Mesenchymal stem cell (in vitro differentiated cells and primary cell): ENCODE results near the gene FGFR2.

Experiments
- DNase-seq: peaks from one replicate; pipeline ENCODE4 v3.0.0-alpha.2; 2013
- H2AFZ ChIP-seq: one replicate; pipeline ENCODE4 v1.6.1; 2013; ENCODE audit warnings: low read depth, mild to moderate bottlenecking, control low read depth, inconsistent platforms, low read length, moderate library complexity
- H2AK5ac ChIP-seq: 2 replicates; pipeline ENCODE4 v1.6.1; 2013; ENCODE audit warnings: low read length, moderate library complexity, mild to moderate bottlenecking, inconsistent platforms; ENCODE audit not compliant: severe bottlenecking
- H2BK120ac ChIP-seq: one replicate; pipeline ENCODE4 v1.6.1; 2013; ENCODE audit warnings: low read depth, mild to moderate bottlenecking, inconsistent platforms, low read length, moderate library complexity
- H2BK12ac ChIP-seq, 2 experiments: one replicate each; pipeline ENCODE4 v1.6.1; 2013; ENCODE audit warnings: inconsistent platforms in 2 of 2, low read length in 2 of 2, mild to moderate bottlenecking in 2 of 2, moderate library complexity in 2 of 2, control low read depth in 1 of 2
- H2BK15ac ChIP-seq: one replicate; pipeline ENCODE4 v1.6.1; 2013; ENCODE audit warnings: mild to moderate bottlenecking, low read depth, inconsistent platforms; ENCODE audit not compliant: poor library complexity, severe bottlenecking
- H2BK5ac ChIP-seq: 2 replicates; pipeline ENCODE4 v1.6.1; 2013; ENCODE audit warnings: low read depth, mild to moderate bottlenecking, low read length, control low read depth, inconsistent platforms; ENCODE audit not compliant: poor library complexity, severe bottlenecking
- H3K14ac ChIP-seq, 2 experiments: one replicate each; pipeline ENCODE4 v1.6.1; 2013; ENCODE audit warnings: inconsistent platforms in 2 of 2, low read length in 2 of 2, control low read depth in 1 of 2, mild to moderate bottlenecking in 1 of 2, moderate library complexity in 1 of 2
- H3K18ac ChIP-seq, 2 experiments: one replicate each; pipeline ENCODE4 v1.6.1; 2013; ENCODE audit warnings: inconsistent platforms in 2 of 2, low read length in 2 of 2, control low read depth in 1 of 2, low read depth in 1 of 2, mild to moderate bottlenecking in 1 of 2
- H3K23ac ChIP-seq, 2 experiments: one replicate each; pipeline ENCODE4 v1.6.1; 2013; ENCODE audit warnings: inconsistent platforms in 2 of 2, low read length in 2 of 2, mild to moderate bottlenecking in 2 of 2, moderate library complexity in 2 of 2, control low read depth in 1 of 2
- H3K27ac ChIP-seq: 2 replicates; pipeline ENCODE4 v1.5.1; 2013; ENCODE audit warnings: mild to moderate bottlenecking, moderate library complexity, low read length, control low read depth, inconsistent platforms; ENCODE audit not compliant: poor library complexity, severe bottlenecking
- H3K27me3 ChIP-seq, 2 experiments: 2 replicates each; pipeline versions ENCODE4 v1.6.1 to v1.7.0; 2013; ENCODE audit warnings: low read length in 2 of 2, mild to moderate bottlenecking in 2 of 2, moderate library complexity in 2 of 2, control low read depth in 1 of 2, inconsistent platforms in 1 of 2; ENCODE audit not compliant: control insufficient read depth in 1 of 2, insufficient read depth in 1 of 2
- H3K36me3 ChIP-seq, 2 experiments: 2 replicates each; pipeline versions ENCODE4 v1.6.1 to v1.7.0; 2013; ENCODE audit warnings: low read length in 2 of 2, control low read depth in 1 of 2, inconsistent platforms in 1 of 2, low read depth in 1 of 2, mild to moderate bottlenecking in 1 of 2; ENCODE audit not compliant: insufficient read depth in 2 of 2, control insufficient read depth in 1 of 2
- H3K4ac ChIP-seq, 2 experiments: one replicate each; pipeline ENCODE4 v1.6.1; 2013; ENCODE audit warnings: inconsistent platforms in 2 of 2, low read length in 2 of 2, mild to moderate bottlenecking in 2 of 2, moderate library complexity in 2 of 2, control low read depth in 1 of 2, low read depth in 1 of 2
- H3K4me1 ChIP-seq: 2 replicates; pipeline ENCODE4 v1.6.1; 2013; ENCODE audit warnings: low read depth, low read length, control low read depth; ENCODE audit not compliant: control insufficient read depth, insufficient read depth
- H3K4me2 ChIP-seq: 2 replicates; pipeline ENCODE4 v1.6.1; 2013; ENCODE audit warnings: low read length, mild to moderate bottlenecking, inconsistent platforms; ENCODE audit not compliant: poor library complexity, severe bottlenecking
- H3K4me3 ChIP-seq, 2 experiments: 2 replicates each; pipeline versions ENCODE4 v1.5.1 to v1.7.0; 2013; ENCODE audit warnings: low read length in 2 of 2, mild to moderate bottlenecking in 2 of 2, control low read depth in 1 of 2, low read depth in 1 of 2; ENCODE audit not compliant: insufficient read depth in 1 of 2
- H3K79me1 ChIP-seq: replicated peaks from 2 replicates; pipeline ENCODE4 v1.6.1; 2013; ENCODE audit warnings: mild to moderate bottlenecking, control low read depth, low read length, inconsistent platforms; ENCODE audit not compliant: poor library complexity, severe bottlenecking
- H3K9ac ChIP-seq: 2 replicates; pipeline ENCODE4 v1.7.0; 2013; ENCODE audit warnings: mild to moderate bottlenecking, low read length, moderate library complexity
- H3K9me3 ChIP-seq: 2 replicates; pipeline ENCODE4 v1.7.0; 2013; ENCODE audit warnings: mild to moderate bottlenecking, low read length; ENCODE audit not compliant: control insufficient read depth
- H4K8ac ChIP-seq: one replicate; pipeline ENCODE4 v1.6.1; 2013; ENCODE audit warnings: inconsistent platforms, mild to moderate bottlenecking, low read length, moderate library complexity
- H4K91ac ChIP-seq: one replicate; pipeline ENCODE4 v1.6.1; 2013; ENCODE audit warnings: mild to moderate bottlenecking, low read length, inconsistent platforms
- WGBS: methylation state at CpG from one replicate; pipeline ENCODE4 v1.1.7; 2013; ENCODE audit warnings: mixed read lengths; 5-methylcytosine and 5-hydroxymethylcytosine counted together

FGFR2 gene

GRCh38 chr10:121544301-121544869 lies 53.9 kb downstream of the FGFR2 start:
- Histone ChIP-seq H4K91ac (no peak overlapping the region), H3K4me2 (no peak overlapping the region), H3K27me3 (no peaks in the 10 kb centered on the region), H3K36me3 (peaks cover 0 to 3% of the 10 kb centered on the region in 2 experiments), H3K4me1 (peaks cover 5% of the 10 kb centered on the region), H3K4ac (no peak overlapping the region), H3K18ac (no peak overlapping the region), H3K4me3 (no peak overlapping the region), H2BK12ac (no peak overlapping the region), H3K23ac (no peak overlapping the region), H2AFZ (no peak overlapping the region), H3K79me1 (no peaks in the 10 kb centered on the region), H3K9ac (no peak overlapping the region), H2BK120ac (no peak overlapping the region), H4K8ac (no peak overlapping the region), H3K9me3 (peaks cover 2% of the 10 kb centered on the region), H2BK5ac (no peak overlapping the region), H2BK15ac (no peak overlapping the region), H3K14ac (no peak overlapping the region), H2AK5ac (no peak overlapping the region), H3K27ac (no peak overlapping the region)
- WGBS = 100% methylated on average over 4 of the region's 5 CpGs
- DNase-seq = no peak

- no peak overlapping the region for H4K91ac ChIP-seq
- H3K9me3 ChIP-seq = no peaks in the 10 kb centered on the region
- peaks cover 5% of the 10 kb centered on the region for H3K4me1 ChIP-seq
- no peaks in the 10 kb centered on the region for H3K79me1 ChIP-seq
- H3K4ac ChIP-seq = no peak overlapping the region
- no peak overlapping the region for H3K27ac ChIP-seq
- 78% methylated on average over 7 of the region's 7 CpGs for WGBS
- no peak overlapping the region for H4K8ac ChIP-seq
- no peak overlapping the region for H2AK5ac ChIP-seq
- H3K36me3 ChIP-seq = peaks cover 0 to 3% of the 10 kb centered on the region in 2 experiments
- H2BK15ac ChIP-seq = no peak overlapping the region
- DNase-seq = no peak
- H3K14ac ChIP-seq = no peak overlapping the region
- H3K4me2 ChIP-seq = no peak overlapping the region
- no peak overlapping the region for H3K9ac ChIP-seq
- H2BK120ac ChIP-seq = no peak overlapping the region
- H3K27me3 ChIP-seq = no peaks in the 10 kb centered on the region
- H2AFZ ChIP-seq = no peak overlapping the region
- no peak overlapping the region for H3K18ac ChIP-seq
- no peak overlapping the region for H3K23ac ChIP-seq
- no peak overlapping the region for H2BK12ac ChIP-seq
- H3K4me3 ChIP-seq = no peak overlapping the region
- no peak overlapping the region for H2BK5ac ChIP-seq
Measured at GRCh38 chr10:121543545-121543944, 54.7 kb downstream of the FGFR2 start.

- Histone ChIP-seq H3K9ac (no peak overlapping the region), H2BK120ac (no peak overlapping the region), H2AK5ac (no peak overlapping the region), H3K4me2 (no peak overlapping the region), H3K4me3 (no peak overlapping the region), H3K4ac (no peak overlapping the region), H2BK15ac (no peak overlapping the region), H3K9me3 (no peaks in the 10 kb centered on the region), H3K79me1 (no peaks in the 10 kb centered on the region), H3K4me1 (peaks cover 5% of the 10 kb centered on the region), H3K14ac (no peak overlapping the region), H3K36me3 (peaks cover 0 to 3% of the 10 kb centered on the region in 2 experiments), H3K23ac (no peak overlapping the region), H3K27me3 (no peaks in the 10 kb centered on the region), H2AFZ (no peak overlapping the region), H3K18ac (no peak overlapping the region), H2BK12ac (no peak overlapping the region), H4K8ac (no peak overlapping the region), H4K91ac (no peak overlapping the region), H2BK5ac (no peak overlapping the region), H3K27ac (peak overlapping the region; percentile 18)
- 77% methylated on average over 4 of the region's 8 CpGs for WGBS
- DNase-seq = no peak
Measured at GRCh38 chr10:121541450-121542120, 56.7 kb downstream of the FGFR2 start.

- WGBS = 76% methylated on average over 5 of the region's 6 CpGs
- peak overlapping the region; percentile 37 for H2BK5ac ChIP-seq
Measured at GRCh38 chr10:121540732-121541395, 57.4 kb downstream of the FGFR2 start.

More at GRCh38 chr10:121540732-121541395, 57.4 kb downstream of the FGFR2 start:
- H3K27me3 ChIP-seq = no peaks in the 10 kb centered on the region
- H3K23ac ChIP-seq = no peak overlapping the region
- H2BK120ac ChIP-seq = no peak overlapping the region
- H2AFZ ChIP-seq = no peak overlapping the region
- H4K91ac ChIP-seq = no peak overlapping the region
- H3K9me3 ChIP-seq = no peaks in the 10 kb centered on the region
- no peak overlapping the region for H3K4me2 ChIP-seq
- no peak overlapping the region for H3K4me3 ChIP-seq
- H3K4me1 ChIP-seq = peaks cover 5% of the 10 kb centered on the region
- no peak for DNase-seq
- H3K27ac ChIP-seq = peak overlapping the region; percentile 65
- H2BK15ac ChIP-seq = no peak overlapping the region
- H3K9ac ChIP-seq = no peak overlapping the region
- H3K18ac ChIP-seq = no peak overlapping the region
- H3K36me3 ChIP-seq = peaks cover 0 to 3% of the 10 kb centered on the region in 2 experiments
- no peaks in the 10 kb centered on the region for H3K79me1 ChIP-seq
- no peak overlapping the region for H4K8ac ChIP-seq
- H2BK12ac ChIP-seq = no peak overlapping the region
- H3K14ac ChIP-seq = no peak overlapping the region
- peak overlapping the region; percentile 15 for H2AK5ac ChIP-seq
- no peak overlapping the region for H3K4ac ChIP-seq
